DND-41 (cell line): ENCODE data around the gene SH3GL3.

Source experiments
- EZH2 ChIP-seq: IDR thresholded peaks from 3 replicates; pipeline ENCODE4 v1.6.1; 2012; ENCODE audit warnings: borderline replicate concordance, low read depth, mild to moderate bottlenecking, moderate library complexity, low read length, inconsistent platforms; ENCODE audit not compliant: severe bottlenecking
- TF ChIP-seq, protein P1 (sequence below): IDR thresholded peaks from 2 replicates; pipeline ENCODE4 v1.5.1; 2012; ENCODE audit warnings: borderline replicate concordance, low read length, moderate library complexity, mild to moderate bottlenecking; ENCODE audit not compliant: poor library complexity, severe bottlenecking; ENCODE audit errors: extremely low read depth

DNA sequence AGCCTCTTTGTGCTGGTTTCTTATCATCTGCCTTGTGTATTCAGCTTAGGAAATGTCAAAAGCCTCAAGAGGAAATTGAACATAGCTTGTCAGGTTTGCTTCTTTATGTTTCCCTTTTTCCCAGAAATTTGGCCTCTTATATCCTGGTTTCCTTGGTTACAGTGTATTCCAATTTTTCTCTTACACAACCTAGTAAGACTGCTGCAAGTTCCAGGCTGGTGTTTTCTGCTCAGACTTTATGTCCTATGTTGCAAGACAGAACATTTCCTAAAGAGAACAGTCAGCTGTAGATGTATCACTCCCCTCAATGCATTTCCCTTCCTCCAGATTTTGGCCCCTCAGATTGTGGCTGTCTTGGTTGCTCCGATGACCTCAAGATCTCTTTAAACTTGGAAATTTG lies 102.5 kb downstream of the SH3GL3 start:
- TF ChIP-seq, protein P1, sequence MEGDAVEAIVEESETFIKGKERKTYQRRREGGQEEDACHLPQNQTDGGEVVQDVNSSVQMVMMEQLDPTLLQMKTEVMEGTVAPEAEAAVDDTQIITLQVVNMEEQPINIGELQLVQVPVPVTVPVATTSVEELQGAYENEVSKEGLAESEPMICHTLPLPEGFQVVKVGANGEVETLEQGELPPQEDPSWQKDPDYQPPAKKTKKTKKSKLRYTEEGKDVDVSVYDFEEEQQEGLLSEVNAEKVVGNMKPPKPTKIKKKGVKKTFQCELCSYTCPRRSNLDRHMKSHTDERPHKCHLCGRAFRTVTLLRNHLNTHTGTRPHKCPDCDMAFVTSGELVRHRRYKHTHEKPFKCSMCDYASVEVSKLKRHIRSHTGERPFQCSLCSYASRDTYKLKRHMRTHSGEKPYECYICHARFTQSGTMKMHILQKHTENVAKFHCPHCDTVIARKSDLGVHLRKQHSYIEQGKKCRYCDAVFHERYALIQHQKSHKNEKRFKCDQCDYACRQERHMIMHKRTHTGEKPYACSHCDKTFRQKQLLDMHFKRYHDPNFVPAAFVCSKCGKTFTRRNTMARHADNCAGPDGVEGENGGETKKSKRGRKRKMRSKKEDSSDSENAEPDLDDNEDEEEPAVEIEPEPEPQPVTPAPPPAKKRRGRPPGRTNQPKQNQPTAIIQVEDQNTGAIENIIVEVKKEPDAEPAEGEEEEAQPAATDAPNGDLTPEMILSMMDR = no peak
- TF ChIP-seq EZH2 = no peak
